ENCODE data around the gene MCC. TPM values are rescaled to one million over a fixed set of nuclear protein-coding genes. Genes with fewer than 3 reads are reported as not detected.
A peak's percentile ranks its signal among the peaks of the same experiment; 100 is the strongest.

Gene MCC
- total and polyA plus RNA-seq, 2 donors (not counting 1 experiment from before 2014, with no cell fraction given), result 3.2 to 41.3 TPM

DNA sequence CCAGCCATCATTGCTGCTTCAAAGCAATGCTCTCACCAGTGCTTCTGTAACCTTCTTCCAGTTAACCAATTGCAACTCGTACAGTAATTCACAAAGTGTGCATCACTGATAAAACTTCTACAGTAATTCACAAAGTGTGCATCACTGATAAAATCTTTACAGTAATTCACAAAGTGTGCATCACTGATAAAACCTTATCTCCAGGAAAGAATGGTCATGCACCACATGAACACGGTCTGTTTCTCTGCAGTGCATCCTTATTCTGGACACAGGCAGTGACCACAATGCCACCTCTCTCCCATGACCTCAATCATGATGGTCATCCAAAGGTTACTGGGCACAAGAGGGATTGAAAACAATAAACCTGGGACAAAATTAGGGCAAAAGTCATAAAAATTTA is 207.1 kb downstream of the MCC start:
- no peaks in the 10 kb centered on the region for H3K79me2 ChIP-seq (ENCODE audit: control insufficient read depth, insufficient read depth, low read length)

DNA sequence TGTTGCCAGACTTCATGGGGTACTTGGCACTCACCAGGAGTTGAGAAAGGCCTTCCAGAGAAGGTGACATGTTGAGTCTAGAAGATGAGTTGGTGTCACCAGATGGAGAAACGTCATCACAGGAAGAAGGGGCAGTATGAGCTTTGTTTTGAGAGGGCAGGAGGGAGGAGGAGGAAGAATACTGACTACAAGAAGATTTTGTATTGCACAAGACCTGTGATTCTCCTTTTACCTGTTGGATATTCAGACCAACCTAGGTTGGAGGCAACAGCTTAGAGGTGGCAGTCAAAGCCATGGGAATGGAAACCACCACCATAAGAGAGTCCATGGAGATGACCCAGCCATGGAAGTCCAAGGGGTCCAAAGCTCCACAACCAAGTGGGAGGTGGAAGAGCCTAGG is 207.7 kb downstream of the MCC start:
- Histone ChIP-seq H3K36me3 (ENCODE audit: control insufficient read depth, insufficient read depth, low read length) (no peaks in the 10 kb centered on the region), H3K4me1 (ENCODE audit: control insufficient read depth, extremely low read depth, insufficient read depth, low read length) (no peaks in the 10 kb centered on the region), H3K79me2 (ENCODE audit: control insufficient read depth, insufficient read depth, low read length) (no peaks in the 10 kb centered on the region), H3K27me3 (ENCODE audit: control insufficient read depth, insufficient read depth, low read length) (no peaks in the 10 kb centered on the region), H3K4me2 (ENCODE audit: extremely low read depth, insufficient read depth, low read length) (no peak overlapping the region), H4K20me1 (ENCODE audit: control insufficient read depth, extremely low read depth, insufficient read depth, low read length) (no peaks in the 10 kb centered on the region), H3K27ac (ENCODE audit: insufficient read depth, low read length) (no peak overlapping the region), H2AFZ (ENCODE audit: low read length) (no peak overlapping the region), H3K9ac (ENCODE audit: insufficient read depth, low read length) (no peak overlapping the region), H3K4me3 (replicated peaks in 1 of 4; ENCODE audit: control extremely low read depth in 1 of 4, insufficient read depth in 1 of 4, low read depth in 3 of 4, low read length in 4 of 4) (no peak overlapping the region), H3K9me3 (ENCODE audit: control insufficient read depth, insufficient read depth, low read depth, low read length) (no peaks in the 10 kb centered on the region)
- no peak for TF ChIP-seq EZH2 (IDR thresholded peaks at IDR 0.05; ENCODE audit: low read length, missing control alignments)
- TF ChIP-seq, protein P1, sequence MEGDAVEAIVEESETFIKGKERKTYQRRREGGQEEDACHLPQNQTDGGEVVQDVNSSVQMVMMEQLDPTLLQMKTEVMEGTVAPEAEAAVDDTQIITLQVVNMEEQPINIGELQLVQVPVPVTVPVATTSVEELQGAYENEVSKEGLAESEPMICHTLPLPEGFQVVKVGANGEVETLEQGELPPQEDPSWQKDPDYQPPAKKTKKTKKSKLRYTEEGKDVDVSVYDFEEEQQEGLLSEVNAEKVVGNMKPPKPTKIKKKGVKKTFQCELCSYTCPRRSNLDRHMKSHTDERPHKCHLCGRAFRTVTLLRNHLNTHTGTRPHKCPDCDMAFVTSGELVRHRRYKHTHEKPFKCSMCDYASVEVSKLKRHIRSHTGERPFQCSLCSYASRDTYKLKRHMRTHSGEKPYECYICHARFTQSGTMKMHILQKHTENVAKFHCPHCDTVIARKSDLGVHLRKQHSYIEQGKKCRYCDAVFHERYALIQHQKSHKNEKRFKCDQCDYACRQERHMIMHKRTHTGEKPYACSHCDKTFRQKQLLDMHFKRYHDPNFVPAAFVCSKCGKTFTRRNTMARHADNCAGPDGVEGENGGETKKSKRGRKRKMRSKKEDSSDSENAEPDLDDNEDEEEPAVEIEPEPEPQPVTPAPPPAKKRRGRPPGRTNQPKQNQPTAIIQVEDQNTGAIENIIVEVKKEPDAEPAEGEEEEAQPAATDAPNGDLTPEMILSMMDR (conservative IDR thresholded peaks at IDR 0.05 in 1 of 2, IDR thresholded peaks at IDR 0.05 in 1 of 2; ENCODE audit: low read depth in 1 of 2, low read length in 2 of 2), result no peak
- no peak for DNase-seq (ENCODE audit: low read depth in 2 of 2)

More for the DNA sequence above, 207.1 kb downstream of the MCC start:
- no peak overlapping the region for H2AFZ ChIP-seq (ENCODE audit: low read length)
- DNase-seq (ENCODE audit: low read depth in 2 of 2), result peak in 1 of 2 donors; percentile 68
- no peaks in the 10 kb centered on the region for H4K20me1 ChIP-seq (ENCODE audit: control insufficient read depth, extremely low read depth, insufficient read depth, low read length)
- no peaks in the 10 kb centered on the region for H3K36me3 ChIP-seq (ENCODE audit: control insufficient read depth, insufficient read depth, low read length)
- H3K4me2 ChIP-seq (ENCODE audit: extremely low read depth, insufficient read depth, low read length), result no peak overlapping the region
- TF ChIP-seq EZH2 (IDR thresholded peaks at IDR 0.05; ENCODE audit: low read length, missing control alignments), result no peak
- no peak overlapping the region for H3K27ac ChIP-seq (ENCODE audit: insufficient read depth, low read length)
- H3K9me3 ChIP-seq (ENCODE audit: control insufficient read depth, insufficient read depth, low read depth, low read length), result no peaks in the 10 kb centered on the region
- H3K4me1 ChIP-seq (ENCODE audit: control insufficient read depth, extremely low read depth, insufficient read depth, low read length), result no peaks in the 10 kb centered on the region
- H3K27me3 ChIP-seq (ENCODE audit: control insufficient read depth, insufficient read depth, low read length), result no peaks in the 10 kb centered on the region
- H3K4me3 ChIP-seq (replicated peaks in 1 of 4; ENCODE audit: control extremely low read depth in 1 of 4, insufficient read depth in 1 of 4, low read depth in 3 of 4, low read length in 4 of 4), result no peak overlapping the region
- no peak overlapping the region for H3K9ac ChIP-seq (ENCODE audit: insufficient read depth, low read length)

DNA sequence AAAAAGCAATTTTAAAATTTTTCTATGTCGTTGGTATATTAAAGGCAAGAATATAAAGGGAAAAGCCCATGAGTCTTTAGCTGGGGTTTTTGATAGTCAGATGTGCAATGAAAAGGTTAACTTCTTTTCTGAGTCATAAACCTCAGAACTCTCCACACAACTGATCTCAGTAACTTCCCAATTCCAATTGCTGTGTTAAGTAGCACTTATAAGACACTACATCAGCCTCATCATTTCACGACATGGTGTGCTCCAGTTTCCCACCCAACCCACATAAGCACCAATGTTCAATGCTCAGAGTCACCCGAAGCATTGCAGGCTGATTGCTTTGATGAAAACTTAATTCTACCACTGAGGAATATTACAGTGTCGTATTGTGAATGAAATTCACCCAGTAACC is 209.3 kb downstream of the MCC start:
- Histone ChIP-seq H3K9me3 (ENCODE audit: control insufficient read depth, insufficient read depth, low read depth, low read length) (no peaks in the 10 kb centered on the region), H3K4me1 (ENCODE audit: control insufficient read depth, extremely low read depth, insufficient read depth, low read length) (no peaks in the 10 kb centered on the region), H2AFZ (ENCODE audit: low read length) (no peak overlapping the region), H3K4me3 (replicated peaks in 1 of 4; ENCODE audit: control extremely low read depth in 1 of 4, insufficient read depth in 1 of 4, low read depth in 3 of 4, low read length in 4 of 4) (no peak overlapping the region), H3K27ac (ENCODE audit: insufficient read depth, low read length) (no peak overlapping the region), H3K79me2 (ENCODE audit: control insufficient read depth, insufficient read depth, low read length) (no peaks in the 10 kb centered on the region), H3K9ac (ENCODE audit: insufficient read depth, low read length) (no peak overlapping the region), H3K36me3 (ENCODE audit: control insufficient read depth, insufficient read depth, low read length) (no peaks in the 10 kb centered on the region), H4K20me1 (ENCODE audit: control insufficient read depth, extremely low read depth, insufficient read depth, low read length) (no peaks in the 10 kb centered on the region), H3K27me3 (ENCODE audit: control insufficient read depth, insufficient read depth, low read length) (no peaks in the 10 kb centered on the region), H3K4me2 (ENCODE audit: extremely low read depth, insufficient read depth, low read length) (no peak overlapping the region)
- DNase-seq (ENCODE audit: low read depth in 2 of 2), result peak; percentile 14 to 78
- no peak for TF ChIP-seq EZH2 (IDR thresholded peaks at IDR 0.05; ENCODE audit: low read length, missing control alignments)
- TF ChIP-seq, protein P1 (conservative IDR thresholded peaks at IDR 0.05 in 1 of 2, IDR thresholded peaks at IDR 0.05 in 1 of 2; ENCODE audit: low read depth in 1 of 2, low read length in 2 of 2), result no peak
